ENCODE measurements around the gene EPS8L3. TPM values are rescaled to one million over a fixed set of nuclear protein-coding genes. Genes with fewer than 3 reads are reported as not detected.

The EPS8L3 gene
- total and polyA plus RNA-seq, 2 donors (not counting 3 experiments of a cell fraction or from before 2014, with no cell fraction given), result not detected

DNA sequence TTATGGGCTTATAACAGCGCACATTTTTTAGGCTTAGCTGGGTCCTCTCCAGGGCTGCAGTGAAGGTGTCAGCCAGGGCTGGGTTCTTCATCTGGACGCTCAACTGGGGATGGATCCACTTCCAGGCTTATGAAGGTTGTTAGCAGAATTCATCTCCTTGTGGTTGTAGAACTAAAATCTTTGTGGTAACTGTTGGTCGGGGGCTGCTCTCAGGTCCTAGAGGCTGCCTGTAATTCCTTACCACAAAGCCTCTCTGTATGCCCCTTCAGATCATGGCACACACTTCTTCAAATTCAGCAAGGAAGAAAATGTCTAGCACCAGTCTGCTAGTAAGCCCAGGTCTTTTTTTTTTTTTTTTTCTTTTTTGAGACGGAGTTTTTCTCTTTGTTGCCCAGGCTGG, 40.9 kb upstream of the EPS8L3 start:
- dilution Hi-C loops (cut with MboI; ENCODE audit: extremely low pct_ligation_motif_present, low sequenced_read_pairs) (no loop called here), intact Hi-C loops (cut with micrococcal nuclease) (no loop called here)
- Histone ChIP-seq H3K4me3 (replicated peaks in 1 of 3; ENCODE audit: insufficient read depth in 1 of 3, low read depth in 1 of 3, low read length in 3 of 3) (no peak overlapping the region), H3K9me1 (replicated peaks; ENCODE audit: control insufficient read depth, extremely low read depth, insufficient read depth, low read length) (no peaks in the 10 kb centered on the region), H3K36me3 (ENCODE audit: control insufficient read depth in 2 of 2, extremely low read depth in 1 of 2, insufficient read depth in 2 of 2, low read length in 2 of 2) (no peaks in the 10 kb centered on the region), H3K27ac (ENCODE audit: insufficient read depth, low read depth, low read length) (no peak overlapping the region), H4K20me1 (replicated peaks; ENCODE audit: control insufficient read depth, extremely low read depth, insufficient read depth, low read length) (no peaks in the 10 kb centered on the region), H3K4me1 (ENCODE audit: control insufficient read depth, extremely low read depth, insufficient read depth, low read length) (no peaks in the 10 kb centered on the region), H3K4me2 (ENCODE audit: insufficient read depth, low read length) (no peak overlapping the region), H3K9me3 (replicated peaks; ENCODE audit: control insufficient read depth, insufficient read depth, low read length) (no peaks in the 10 kb centered on the region), H3K79me2 (ENCODE audit: control insufficient read depth, insufficient read depth, low read length) (no peaks in the 10 kb centered on the region), H2AFZ (ENCODE audit: low read depth, low read length) (no peak overlapping the region), H3K27me3 (ENCODE audit: control insufficient read depth in 2 of 2, insufficient read depth in 2 of 2, low read length in 2 of 2) (peaks cover 0 to 2% of the 10 kb centered on the region in 2 experiments), H3K9ac (replicated peaks; ENCODE audit: extremely low read depth, insufficient read depth, low read length) (no peak overlapping the region)
- no TSS peak for BruUV-seq (replicated peaks)
- FAIRE-seq (no peak), DNase-seq (ENCODE audit: low read depth, low spot score) (no peak)
- ChIA-PET CTCF (interaction anchor here (0.9 to 1.9 kb wide), 7 partner anchors 8 to 179 kb away, joined by 3 to 13 read pairs (median 5); no protein-coding TSS in a partner anchor), POLR2A (no interaction called here)
- no peak for TF ChIP-seq EZH2 (IDR thresholded peaks at IDR 0.05; ENCODE audit: borderline replicate concordance, low read depth, low read length, severe bottlenecking)
- no peak for TF ChIP-seq POLR2A (IDR thresholded peaks at IDR 0.05; ENCODE audit: low read depth, low read length)
- TF ChIP-seq POLR2AphosphoS5 (IDR thresholded peaks at IDR 0.05; ENCODE audit: insufficient read depth, low read depth, low read length), result no peak
- TF ChIP-seq GATA2 (IDR thresholded peaks at IDR 0.05; ENCODE audit: insufficient read depth, insufficient read length, low read depth, low read length), result no peak
- TF ChIP-seq, protein P1, sequence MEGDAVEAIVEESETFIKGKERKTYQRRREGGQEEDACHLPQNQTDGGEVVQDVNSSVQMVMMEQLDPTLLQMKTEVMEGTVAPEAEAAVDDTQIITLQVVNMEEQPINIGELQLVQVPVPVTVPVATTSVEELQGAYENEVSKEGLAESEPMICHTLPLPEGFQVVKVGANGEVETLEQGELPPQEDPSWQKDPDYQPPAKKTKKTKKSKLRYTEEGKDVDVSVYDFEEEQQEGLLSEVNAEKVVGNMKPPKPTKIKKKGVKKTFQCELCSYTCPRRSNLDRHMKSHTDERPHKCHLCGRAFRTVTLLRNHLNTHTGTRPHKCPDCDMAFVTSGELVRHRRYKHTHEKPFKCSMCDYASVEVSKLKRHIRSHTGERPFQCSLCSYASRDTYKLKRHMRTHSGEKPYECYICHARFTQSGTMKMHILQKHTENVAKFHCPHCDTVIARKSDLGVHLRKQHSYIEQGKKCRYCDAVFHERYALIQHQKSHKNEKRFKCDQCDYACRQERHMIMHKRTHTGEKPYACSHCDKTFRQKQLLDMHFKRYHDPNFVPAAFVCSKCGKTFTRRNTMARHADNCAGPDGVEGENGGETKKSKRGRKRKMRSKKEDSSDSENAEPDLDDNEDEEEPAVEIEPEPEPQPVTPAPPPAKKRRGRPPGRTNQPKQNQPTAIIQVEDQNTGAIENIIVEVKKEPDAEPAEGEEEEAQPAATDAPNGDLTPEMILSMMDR (IDR thresholded peaks at IDR 0.05; ENCODE audit: extremely low read depth in 1 of 2, insufficient read depth in 1 of 2, low read depth in 1 of 2, low read length in 2 of 2), result no peak
- TF ChIP-seq, protein P2, sequence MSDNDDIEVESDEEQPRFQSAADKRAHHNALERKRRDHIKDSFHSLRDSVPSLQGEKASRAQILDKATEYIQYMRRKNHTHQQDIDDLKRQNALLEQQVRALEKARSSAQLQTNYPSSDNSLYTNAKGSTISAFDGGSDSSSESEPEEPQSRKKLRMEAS (IDR thresholded peaks at IDR 0.05; ENCODE audit: insufficient read depth, insufficient read length), result no peak
- TF ChIP-seq FOS (IDR thresholded peaks at IDR 0.05; ENCODE audit: borderline replicate concordance, insufficient read depth, low read length), result no peak
- TF ChIP-seq MYC (IDR thresholded peaks at IDR 0.05; ENCODE audit: low read depth, low read length), result no peak
- TF ChIP-seq JUN (IDR thresholded peaks at IDR 0.05; ENCODE audit: borderline replicate concordance, insufficient read depth, insufficient read length, low read depth), result no peak

Measured in endothelial cell of umbilical vein (primary cell).